LNCAP (cell line): ENCODE results near the gene NCOA1.

Experiments
- TF ChIP-seq, protein P1 (sequence below): fragments of 450-650 bp; IDR thresholded peaks from 2 replicates; pipeline ENCODE4 v1.5.1; 2017; ENCODE audit warnings: mild to moderate bottlenecking

NCOA1 gene

DNA sequence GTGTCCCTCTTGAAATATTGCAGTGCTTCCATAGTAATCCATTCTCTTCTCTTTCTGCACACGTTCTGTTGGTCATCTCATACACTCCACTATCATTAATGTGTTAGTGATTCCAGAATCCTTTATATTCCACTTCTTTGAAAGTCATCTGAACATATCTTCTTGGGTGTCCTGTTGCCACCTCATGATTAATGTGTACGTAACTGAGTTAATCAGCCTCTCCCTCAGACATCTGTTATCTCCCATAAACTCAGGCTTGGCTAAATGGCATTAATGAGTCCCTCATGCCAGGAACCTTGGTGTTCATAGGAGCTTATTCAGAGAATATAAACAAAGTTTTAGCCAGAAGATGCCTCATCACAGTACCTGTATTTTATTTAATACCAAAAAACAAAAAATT, 126.4 kb downstream of the NCOA1 start:
- TF ChIP-seq, protein P1, sequence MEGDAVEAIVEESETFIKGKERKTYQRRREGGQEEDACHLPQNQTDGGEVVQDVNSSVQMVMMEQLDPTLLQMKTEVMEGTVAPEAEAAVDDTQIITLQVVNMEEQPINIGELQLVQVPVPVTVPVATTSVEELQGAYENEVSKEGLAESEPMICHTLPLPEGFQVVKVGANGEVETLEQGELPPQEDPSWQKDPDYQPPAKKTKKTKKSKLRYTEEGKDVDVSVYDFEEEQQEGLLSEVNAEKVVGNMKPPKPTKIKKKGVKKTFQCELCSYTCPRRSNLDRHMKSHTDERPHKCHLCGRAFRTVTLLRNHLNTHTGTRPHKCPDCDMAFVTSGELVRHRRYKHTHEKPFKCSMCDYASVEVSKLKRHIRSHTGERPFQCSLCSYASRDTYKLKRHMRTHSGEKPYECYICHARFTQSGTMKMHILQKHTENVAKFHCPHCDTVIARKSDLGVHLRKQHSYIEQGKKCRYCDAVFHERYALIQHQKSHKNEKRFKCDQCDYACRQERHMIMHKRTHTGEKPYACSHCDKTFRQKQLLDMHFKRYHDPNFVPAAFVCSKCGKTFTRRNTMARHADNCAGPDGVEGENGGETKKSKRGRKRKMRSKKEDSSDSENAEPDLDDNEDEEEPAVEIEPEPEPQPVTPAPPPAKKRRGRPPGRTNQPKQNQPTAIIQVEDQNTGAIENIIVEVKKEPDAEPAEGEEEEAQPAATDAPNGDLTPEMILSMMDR, result no peak

DNA sequence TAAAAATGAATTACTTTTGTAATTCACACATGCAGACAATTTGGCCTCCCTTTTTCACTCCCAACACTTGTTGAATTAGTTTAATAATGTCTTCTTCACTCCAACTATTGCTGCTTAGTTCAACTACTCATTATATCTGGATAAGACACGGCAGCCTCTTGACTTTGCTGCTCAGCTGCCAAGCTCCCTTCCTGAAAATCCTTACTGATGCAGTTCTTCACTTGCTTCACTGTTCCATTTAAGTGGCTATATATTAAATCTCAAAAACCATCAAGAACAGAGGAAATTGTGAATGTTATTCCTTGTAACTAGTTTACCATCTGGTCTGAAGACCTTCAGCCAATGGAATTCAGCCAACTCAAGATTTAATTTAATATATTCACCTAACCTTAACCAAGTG, 127.1 kb downstream of the NCOA1 start:
- TF ChIP-seq, protein P1, result no peak

DNA sequence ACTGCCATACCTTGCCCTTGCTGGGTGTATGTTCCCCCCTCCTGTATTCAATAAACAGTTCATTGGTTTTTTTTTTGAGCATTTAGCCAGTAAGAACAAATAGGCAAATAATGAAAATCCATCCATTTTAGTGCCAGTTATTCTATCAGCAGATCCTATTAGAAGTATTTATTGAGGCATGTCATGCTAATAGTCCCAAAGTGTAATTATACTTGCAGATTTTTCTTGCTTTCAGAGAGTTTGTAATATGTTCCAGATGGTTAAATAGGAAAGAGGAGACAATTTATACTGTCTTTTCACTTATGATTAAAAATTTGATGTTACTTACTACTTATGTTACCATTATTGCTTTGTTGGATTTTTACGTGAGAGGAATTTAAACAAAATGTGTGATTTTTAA, 127.6 kb downstream of the NCOA1 start:
- TF ChIP-seq, protein P1, result no peak

DNA sequence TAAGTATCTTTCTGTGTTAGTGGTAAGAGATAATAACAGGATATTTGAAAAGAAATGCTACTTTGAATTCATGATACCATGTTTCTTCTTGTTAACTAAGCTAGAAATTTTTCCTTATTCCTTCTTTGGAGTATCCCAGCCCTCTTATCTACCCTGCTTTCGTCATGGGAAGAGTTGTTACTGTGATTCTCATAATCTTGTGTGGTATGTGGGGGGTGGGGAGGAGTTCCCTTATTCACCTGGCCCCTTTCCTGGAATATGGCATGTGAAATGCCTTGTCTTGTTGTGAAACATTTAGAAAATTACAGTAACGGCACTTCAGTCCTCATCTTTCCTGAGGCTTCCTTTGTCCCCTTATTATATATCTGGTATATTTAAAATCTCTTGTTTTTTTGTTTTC, 129.9 kb downstream of the NCOA1 start:
- TF ChIP-seq, protein P1, result no peak

DNA sequence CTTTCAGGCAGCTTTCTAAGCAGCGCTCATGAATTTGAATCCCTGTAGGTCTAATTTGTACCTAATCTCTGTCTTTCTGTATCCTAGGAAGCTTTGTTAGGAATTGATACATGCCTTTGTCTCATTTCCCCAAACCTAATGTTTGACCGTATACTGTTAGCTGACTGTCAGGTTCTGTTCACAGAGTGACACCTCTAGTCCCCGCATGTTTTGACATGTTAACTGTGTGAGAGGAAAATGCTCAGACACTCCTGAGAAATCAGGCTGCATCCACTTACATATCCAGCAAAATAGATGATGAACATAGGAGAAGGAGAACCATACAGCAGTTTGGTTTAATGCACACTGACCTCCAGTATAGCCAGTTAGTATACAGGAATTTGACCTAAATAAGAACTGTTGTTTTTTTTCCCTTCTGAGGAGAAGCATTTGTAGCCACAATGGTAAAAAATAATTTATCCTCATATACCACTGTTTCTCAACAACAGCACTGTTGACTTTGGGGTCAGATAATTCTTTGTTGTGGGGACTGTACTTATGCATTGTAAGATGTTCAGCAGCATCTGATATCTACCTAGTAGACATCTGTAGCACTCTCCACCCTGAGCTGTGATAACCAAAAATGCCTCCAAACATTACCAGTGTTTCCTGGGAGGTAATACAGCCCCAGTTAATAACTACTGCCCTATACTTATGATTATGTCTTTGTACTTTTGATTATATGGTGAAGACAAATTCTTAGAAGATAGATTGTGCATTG, 130.9 kb downstream of the NCOA1 start:
- TF ChIP-seq, protein P1, result no peak

DNA sequence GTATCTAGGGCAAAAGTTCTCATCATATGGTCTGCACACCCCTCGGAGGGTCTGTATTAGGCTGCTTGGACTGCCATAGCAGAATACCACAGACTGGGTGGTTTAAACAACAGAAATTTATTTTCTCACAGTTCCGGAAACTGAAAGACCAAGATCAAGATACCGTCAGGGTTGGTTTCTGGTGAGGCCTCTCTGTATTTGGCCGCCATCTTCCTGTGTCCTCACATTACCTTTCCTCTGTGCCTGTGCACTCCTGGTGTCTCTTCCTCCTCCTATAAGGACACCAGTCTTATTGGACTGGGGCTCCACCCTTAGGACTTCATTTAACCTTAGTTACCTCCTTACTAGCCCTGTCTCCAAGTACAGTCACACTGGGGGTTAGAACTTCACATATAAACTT, 132.5 kb downstream of the NCOA1 start:
- TF ChIP-seq, protein P1, result no peak

DNA sequence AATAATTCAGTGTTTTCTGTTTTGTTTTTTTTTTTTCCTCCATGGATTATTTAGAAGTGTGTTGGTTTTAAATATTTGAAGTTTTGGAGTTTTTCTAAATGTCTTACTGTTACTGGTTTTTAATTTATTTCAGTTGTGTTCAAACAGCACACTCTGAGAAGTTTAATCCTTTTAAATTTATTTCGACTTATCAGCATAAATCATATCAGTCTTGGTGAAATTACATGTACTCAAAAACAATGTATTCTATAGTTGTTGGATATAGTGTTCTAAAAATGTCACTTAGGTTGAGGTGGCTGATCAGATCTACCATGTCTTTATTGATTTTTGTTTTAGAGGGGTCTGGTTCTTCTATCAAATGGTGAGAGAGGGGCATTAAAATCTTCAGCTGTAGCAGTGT, 134.7 kb downstream of the NCOA1 start:
- TF ChIP-seq, protein P1, result no peak

DNA sequence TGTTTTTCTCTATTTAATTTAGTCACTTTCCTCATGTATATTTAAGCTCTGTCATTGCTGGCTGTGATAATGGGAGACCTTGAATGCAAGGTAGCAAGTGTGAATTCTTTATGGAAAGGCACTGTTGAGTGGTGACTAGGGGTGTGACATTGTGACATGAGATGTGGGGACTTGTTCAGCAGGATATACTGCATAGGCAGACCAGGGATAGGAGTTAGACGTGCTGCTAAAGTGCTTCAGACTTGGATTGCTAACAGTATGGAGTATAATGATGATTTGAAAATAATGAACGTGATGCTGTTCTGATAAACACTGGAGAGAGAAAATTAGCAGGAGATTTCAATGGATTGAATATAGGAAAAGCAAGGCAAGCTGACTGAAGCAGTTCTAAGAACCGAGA, 135.1 kb downstream of the NCOA1 start:
- TF ChIP-seq, protein P1, result no peak
